Gastroesophageal sphincter (tissue), 4 donors: Measurements from ENCODE around the gene DHRS13. TPM values are rescaled to one million over a fixed set of nuclear protein-coding genes. Genes with fewer than 3 reads are reported as not detected.
"Not testable (repeated sequence)": the region's sequence is repeated elsewhere in the genome, so short reads cannot be mapped to it uniquely, and the experiment has no call there.

Experiments used
- ATAC-seq: fragments of 150-250 bp; one replicate; pipeline ENCODE4 v1.9.1; 2016; ENCODE audit warnings: mild to moderate bottlenecking, moderate library complexity
- H3K27ac ChIP-seq, 4 donors: fragments of 200-600 bp; sonication (generic) in 3 of 4; 1 replicate in 3 of 4; 2 replicates in 1 of 4; pipeline ENCODE4 v1.5.1; 2016 to 2019
- H3K27me3 ChIP-seq: fragments of 200-600 bp; sonication (generic); one replicate; pipeline ENCODE4 v1.5.1; 2019
- H3K36me3 ChIP-seq, 2 donors: fragments of 200-600 bp; sonication (generic); one replicate each; pipeline ENCODE4 v1.5.1; 2019; ENCODE audit warnings: control low read depth in 1 of 2
- H3K4me1 ChIP-seq, 3 donors: fragments of 200-600 bp; sonication (generic); 1 replicate in 2 of 3; 2 replicates in 1 of 3; pipeline ENCODE4 v1.5.1; 2016 to 2019; ENCODE audit warnings: control low read depth in 2 of 3
- H3K4me3 ChIP-seq, 2 donors: fragments of 200-600 bp; sonication (generic); one replicate each; pipeline ENCODE4 v1.5.1; 2019; ENCODE audit warnings: mild to moderate bottlenecking in 1 of 2, moderate library complexity in 1 of 2
- H3K9me3 ChIP-seq, 3 donors: fragments of 200-600 bp; sonication (generic); one replicate each; pipeline ENCODE4 v1.5.1; 2017 to 2019; ENCODE audit warnings: control low read depth in 2 of 3
- EP300 ChIP-seq: sonication (generic); formaldehyde crosslinking; IDR thresholded peaks from one replicate; pipeline ENCODE4 v1.6.1; 2017; ENCODE audit warnings: antibody characterized with exemption, mild to moderate bottlenecking
- POLR2A ChIP-seq, 2 donors: fragments of 450-650 bp; IDR thresholded peaks; one replicate each; pipeline ENCODE4 v1.6.1; 2017; ENCODE audit warnings: antibody characterized with exemption in 2 of 2, mild to moderate bottlenecking in 2 of 2, moderate library complexity in 1 of 2
- POLR2AphosphoS5 ChIP-seq: sonication (generic); formaldehyde crosslinking; IDR thresholded peaks from one replicate; pipeline ENCODE4 v1.6.1; 2017; ENCODE audit warnings: antibody characterized with exemption
- WGBS, 2 donors: methylation state at CpG; one replicate each; pipeline ENCODE4 v1.1.5; 2018; ENCODE audit warnings: low coverage in 1 of 2; 5-methylcytosine and 5-hydroxymethylcytosine counted together
- total RNA-seq, 4 donors: library from RNA; depleted of rRNA; stranded (reverse); fragments of >200 nt; gene quantifications; one replicate each; pipeline ENCODE4 v1.1.0, GENCODE V29; 2016
- TF ChIP-seq, protein P1 (sequence below), 4 experiments: fragments of 200-600 bp in 2 of 4; fragments of 450-650 bp in 2 of 4; sonication (generic) in 1 of 4; IDR thresholded peaks; one replicate each; pipeline ENCODE4 v1.5.1; 2017 to 2019; ENCODE audit warnings: antibody characterized with exemption in 4 of 4, mild to moderate bottlenecking in 2 of 4, moderate library complexity in 2 of 4

The DHRS13 gene
- total RNA-seq, 4 donors from 2014 or later = 3.9 to 6.5 (median 5.2) TPM

DNA sequence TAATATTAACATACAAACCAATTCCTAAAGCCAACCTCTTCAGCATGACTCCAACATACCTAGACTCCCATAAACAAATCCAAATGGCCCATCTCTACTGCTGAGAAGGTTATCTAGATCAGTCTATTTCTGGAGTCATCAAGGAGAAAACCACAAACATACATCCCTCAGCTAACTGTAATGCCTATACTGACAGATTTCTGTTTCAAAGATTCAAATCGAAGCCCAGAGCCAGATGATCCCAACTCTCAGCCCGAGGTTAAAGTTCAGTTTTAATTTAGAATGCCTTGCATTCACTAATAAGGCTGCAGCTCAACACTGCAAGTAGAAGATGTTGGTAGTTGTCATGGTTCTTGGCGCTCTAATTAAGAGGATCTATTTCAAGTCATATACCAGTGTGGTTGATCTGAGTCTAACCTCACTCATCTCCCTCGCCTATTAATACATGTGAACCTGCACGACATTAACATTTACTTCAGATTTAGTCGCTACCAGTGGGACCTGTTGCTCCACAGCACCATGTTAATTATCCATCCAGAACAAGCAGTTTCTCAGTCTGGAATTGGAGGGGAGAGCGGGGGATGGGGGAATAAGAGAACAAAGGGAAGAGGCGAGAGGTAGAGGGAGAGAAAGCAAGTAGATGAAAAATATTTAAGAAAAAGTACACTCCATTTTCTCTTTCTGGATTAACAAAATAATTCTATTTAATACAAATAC, 33.0 kb upstream of the DHRS13 start:
- H3K4me3 ChIP-seq = no peak overlapping the region
- H3K9me3 ChIP-seq = no peaks in the 10 kb centered on the region
- H3K4me1 ChIP-seq = peaks cover 21 to 89% (median 51%) of the 10 kb centered on the region in 3 donors
- no peaks in the 10 kb centered on the region for H3K36me3 ChIP-seq
- TF ChIP-seq, protein P1, sequence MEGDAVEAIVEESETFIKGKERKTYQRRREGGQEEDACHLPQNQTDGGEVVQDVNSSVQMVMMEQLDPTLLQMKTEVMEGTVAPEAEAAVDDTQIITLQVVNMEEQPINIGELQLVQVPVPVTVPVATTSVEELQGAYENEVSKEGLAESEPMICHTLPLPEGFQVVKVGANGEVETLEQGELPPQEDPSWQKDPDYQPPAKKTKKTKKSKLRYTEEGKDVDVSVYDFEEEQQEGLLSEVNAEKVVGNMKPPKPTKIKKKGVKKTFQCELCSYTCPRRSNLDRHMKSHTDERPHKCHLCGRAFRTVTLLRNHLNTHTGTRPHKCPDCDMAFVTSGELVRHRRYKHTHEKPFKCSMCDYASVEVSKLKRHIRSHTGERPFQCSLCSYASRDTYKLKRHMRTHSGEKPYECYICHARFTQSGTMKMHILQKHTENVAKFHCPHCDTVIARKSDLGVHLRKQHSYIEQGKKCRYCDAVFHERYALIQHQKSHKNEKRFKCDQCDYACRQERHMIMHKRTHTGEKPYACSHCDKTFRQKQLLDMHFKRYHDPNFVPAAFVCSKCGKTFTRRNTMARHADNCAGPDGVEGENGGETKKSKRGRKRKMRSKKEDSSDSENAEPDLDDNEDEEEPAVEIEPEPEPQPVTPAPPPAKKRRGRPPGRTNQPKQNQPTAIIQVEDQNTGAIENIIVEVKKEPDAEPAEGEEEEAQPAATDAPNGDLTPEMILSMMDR (IDR thresholded peaks at IDR 0.05) = no peak
- no peak for TF ChIP-seq EP300
- no peak for ATAC-seq
- 80 to 83% methylated on average over 3 to 8 of the region's 8 CpGs for WGBS, 2 donors
- H3K27ac ChIP-seq = no peak overlapping the region
- H3K27me3 ChIP-seq = no peaks in the 10 kb centered on the region

DNA sequence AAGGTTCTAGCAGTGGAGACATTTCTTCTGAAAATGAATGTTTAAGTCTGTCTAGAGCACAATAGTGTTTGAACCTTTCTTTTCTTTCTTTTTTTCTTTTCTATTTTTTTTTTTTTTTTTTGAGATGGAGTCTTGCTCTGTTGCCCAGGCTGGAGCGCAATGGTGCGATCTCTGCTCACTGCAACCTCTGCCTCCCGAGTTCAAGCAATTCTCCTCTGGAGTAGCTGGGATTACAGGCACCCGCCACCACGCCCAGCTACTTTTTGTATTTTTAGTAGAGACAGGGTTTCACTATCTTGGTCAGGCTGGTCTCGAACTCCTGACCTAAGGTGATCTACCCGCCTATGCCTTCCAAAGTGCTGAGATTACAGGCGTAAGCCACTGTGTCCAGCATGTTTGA, 31.6 kb upstream of the DHRS13 start:
- H3K27me3 ChIP-seq, H3K27ac ChIP-seq, H3K36me3 ChIP-seq, H3K4me3 ChIP-seq, ATAC-seq, H3K9me3 ChIP-seq: not testable (repeated sequence)
- 100% methylated on average over 6 of the region's 8 CpGs; no CpG with 5 or more reads in 1 of the 2 donors for WGBS, 2 donors
- peaks cover 13 to 86% (median 37%) of the 10 kb centered on the region in 3 donors for H3K4me1 ChIP-seq

DNA sequence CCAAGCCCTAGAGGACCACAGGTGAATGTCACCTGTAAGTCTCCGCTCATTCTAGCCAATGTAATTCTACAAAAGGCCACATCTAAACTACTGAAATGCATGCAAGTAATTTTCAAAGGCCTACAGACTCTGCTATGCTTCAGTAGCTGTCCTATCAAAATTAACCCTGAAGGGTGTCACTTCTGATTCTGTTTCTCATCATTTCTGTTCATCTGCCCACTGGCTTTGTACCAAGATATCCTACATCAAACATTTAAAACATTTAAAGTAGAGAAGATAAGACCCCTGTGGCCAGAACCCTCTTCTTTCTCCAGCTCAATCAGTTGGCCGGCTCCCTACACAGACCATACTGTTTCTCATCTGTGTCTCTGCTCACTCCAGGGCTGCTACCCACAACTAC, 26.9 kb upstream of the DHRS13 start:
- 97% methylated on average over 2 of the region's 2 CpGs; no CpG with 5 or more reads in 1 of the 2 donors for WGBS, 2 donors
- H3K9me3 ChIP-seq = no peaks in the 10 kb centered on the region
- H3K27ac ChIP-seq = no peak overlapping the region
- H3K27me3 ChIP-seq = no peaks in the 10 kb centered on the region
- no peak for ATAC-seq
- H3K36me3 ChIP-seq = peaks cover 0 to 29% of the 10 kb centered on the region in 2 donors
- TF ChIP-seq POLR2A (IDR thresholded peaks at IDR 0.05) (no peak), POLR2AphosphoS5 (no peak), EP300 (no peak)
- TF ChIP-seq, protein P1 (IDR thresholded peaks at IDR 0.05) = no peak
- no peak overlapping the region for H3K4me3 ChIP-seq
- peaks cover 0 to 55% (median 0%) of the 10 kb centered on the region in 3 donors for H3K4me1 ChIP-seq

DNA sequence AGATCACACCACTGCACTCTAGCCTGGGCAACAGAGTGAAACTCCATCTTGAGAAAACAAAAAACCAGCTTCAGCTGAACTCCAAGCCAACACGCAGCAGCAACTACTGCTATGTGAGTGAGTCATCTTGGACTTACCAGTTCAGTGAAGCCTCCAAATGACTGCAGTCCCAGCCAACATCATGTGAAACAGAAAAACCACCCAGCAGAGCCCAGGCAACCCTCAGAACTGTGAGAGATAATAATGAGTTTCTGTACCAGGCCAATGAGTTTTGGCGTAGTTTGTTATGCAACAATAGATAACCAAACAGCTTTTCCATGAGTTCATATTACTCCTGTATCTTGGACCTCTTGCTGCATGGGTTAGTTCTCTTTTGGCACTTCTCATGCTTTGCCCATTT, 25.2 kb upstream of the DHRS13 start:
- Histone ChIP-seq H3K4me1 (peaks cover 0 to 46% (median 0%) of the 10 kb centered on the region in 3 donors), H3K27ac (no peak overlapping the region), H3K9me3 (no peaks in the 10 kb centered on the region), H3K4me3 (no peak overlapping the region), H3K27me3 (no peaks in the 10 kb centered on the region), H3K36me3 (peaks cover 0 to 45% of the 10 kb centered on the region in 2 donors)
- 80 to 95% methylated on average over 1 to 2 of the region's 2 CpGs for WGBS, 2 donors
- no peak for ATAC-seq
- TF ChIP-seq POLR2A (IDR thresholded peaks at IDR 0.05) = no peak
- no peak for TF ChIP-seq POLR2AphosphoS5
- TF ChIP-seq, protein P1 (IDR thresholded peaks at IDR 0.05) = no peak
- TF ChIP-seq EP300 = no peak

DNA sequence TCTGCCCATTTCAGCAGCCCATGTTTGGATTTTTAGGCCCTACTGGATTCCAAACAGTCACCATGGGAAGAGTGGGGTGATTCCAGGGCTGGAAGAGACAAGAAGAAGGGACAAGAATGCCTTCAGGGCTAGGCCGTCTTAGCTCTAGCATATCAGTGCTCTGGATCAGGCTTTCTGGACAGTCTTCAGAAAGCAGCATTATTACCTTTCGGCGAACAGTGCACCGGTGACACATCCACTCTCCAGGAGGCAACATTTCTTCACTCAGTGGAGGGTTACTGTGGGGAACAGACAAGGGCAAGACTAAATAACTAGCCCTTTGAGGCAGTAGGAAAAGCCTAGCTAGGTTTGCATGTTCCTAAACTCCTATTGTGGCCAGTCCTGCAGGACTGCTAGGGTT, 23.9 kb upstream of the DHRS13 start:
- H3K27ac ChIP-seq = peak overlapping the region in 2 of 4 donors; percentile 20 to 38
- H3K4me3 ChIP-seq = no peak overlapping the region
- H3K9me3 ChIP-seq = no peaks in the 10 kb centered on the region
- 90% methylated on average over 2 of the region's 4 CpGs; no CpG with 5 or more reads in 1 of the 2 donors for WGBS, 2 donors
- TF ChIP-seq POLR2A (IDR thresholded peaks at IDR 0.05) = no peak
- TF ChIP-seq POLR2AphosphoS5 = no peak
- ATAC-seq = no peak
- peaks cover 0 to 58% of the 10 kb centered on the region in 2 donors for H3K36me3 ChIP-seq
- H3K27me3 ChIP-seq = no peaks in the 10 kb centered on the region
- H3K4me1 ChIP-seq = peaks cover 0 to 36% (median 0%) of the 10 kb centered on the region in 3 donors

DNA sequence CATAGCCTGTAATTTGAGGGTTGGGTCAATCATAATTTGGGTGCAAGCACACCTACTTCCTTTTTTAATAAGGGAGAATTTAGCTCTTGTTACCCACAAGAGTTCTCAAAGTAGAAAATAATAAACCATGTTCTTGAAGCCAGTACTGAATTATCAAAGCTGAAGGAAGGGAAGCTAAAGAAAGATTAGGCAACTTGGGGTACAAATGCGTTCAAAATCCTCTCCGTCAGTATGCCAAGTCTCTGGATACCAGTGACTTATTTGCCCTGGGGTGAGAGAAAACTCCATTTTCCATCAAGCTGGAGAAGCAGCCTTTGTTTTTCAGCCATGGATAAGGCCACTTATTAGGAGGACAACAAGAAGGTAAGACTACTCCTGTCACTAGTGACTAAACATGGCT, 23.5 kb upstream of the DHRS13 start:
- Histone ChIP-seq H3K4me3 (no peak overlapping the region), H3K36me3 (peaks cover 0 to 62% of the 10 kb centered on the region in 2 donors), H3K9me3 (no peaks in the 10 kb centered on the region), H3K4me1 (peaks cover 0 to 31% (median 0%) of the 10 kb centered on the region in 3 donors), H3K27ac (peak overlapping the region in 2 of 4 donors; percentile 20 to 38), H3K27me3 (no peaks in the 10 kb centered on the region)
- TF ChIP-seq EP300 (no peak), POLR2AphosphoS5 (no peak), POLR2A (IDR thresholded peaks at IDR 0.05) (no peak)
- TF ChIP-seq, protein P1 (IDR thresholded peaks at IDR 0.05) = no peak
- 71 to 91% methylated on average over 2 of the region's 2 CpGs for WGBS, 2 donors
- ATAC-seq = no peak
